Gastroesophageal sphincter (tissue), 4 donors: Measurements from ENCODE around the gene ATG2B. TPM values are rescaled to one million over a fixed set of nuclear protein-coding genes. Genes with fewer than 3 reads are reported as not detected.

Source experiments
- ATAC-seq: fragments of 150-250 bp; one replicate; pipeline ENCODE4 v1.9.1; 2016; ENCODE audit warnings: mild to moderate bottlenecking, moderate library complexity
- H3K27ac ChIP-seq, 4 donors: fragments of 200-600 bp; sonication (generic) in 3 of 4; 1 replicate in 3 of 4; 2 replicates in 1 of 4; pipeline ENCODE4 v1.5.1; 2016 to 2019
- H3K27me3 ChIP-seq: fragments of 200-600 bp; sonication (generic); one replicate; pipeline ENCODE4 v1.5.1; 2019
- H3K36me3 ChIP-seq, 2 donors: fragments of 200-600 bp; sonication (generic); one replicate each; pipeline ENCODE4 v1.5.1; 2019; ENCODE audit warnings: control low read depth in 1 of 2
- H3K4me1 ChIP-seq, 3 donors: fragments of 200-600 bp; sonication (generic); 1 replicate in 2 of 3; 2 replicates in 1 of 3; pipeline ENCODE4 v1.5.1; 2016 to 2019; ENCODE audit warnings: control low read depth in 2 of 3
- H3K4me3 ChIP-seq, 2 donors: fragments of 200-600 bp; sonication (generic); one replicate each; pipeline ENCODE4 v1.5.1; 2019; ENCODE audit warnings: mild to moderate bottlenecking in 1 of 2, moderate library complexity in 1 of 2
- H3K9me3 ChIP-seq, 3 donors: fragments of 200-600 bp; sonication (generic); one replicate each; pipeline ENCODE4 v1.5.1; 2017 to 2019; ENCODE audit warnings: control low read depth in 2 of 3
- CTCF ChIP-seq, 4 experiments: fragments of 200-600 bp in 2 of 4; fragments of 450-650 bp in 2 of 4; sonication (generic) in 1 of 4; IDR thresholded peaks; one replicate each; pipeline ENCODE4 v1.5.1; 2017 to 2019; ENCODE audit warnings: antibody characterized with exemption in 4 of 4, mild to moderate bottlenecking in 2 of 4, moderate library complexity in 2 of 4
- EP300 ChIP-seq: sonication (generic); formaldehyde crosslinking; IDR thresholded peaks from one replicate; pipeline ENCODE4 v1.6.1; 2017; ENCODE audit warnings: antibody characterized with exemption, mild to moderate bottlenecking
- POLR2A ChIP-seq, 2 donors: fragments of 450-650 bp; IDR thresholded peaks; one replicate each; pipeline ENCODE4 v1.6.1; 2017; ENCODE audit warnings: antibody characterized with exemption in 2 of 2, mild to moderate bottlenecking in 2 of 2, moderate library complexity in 1 of 2
- POLR2AphosphoS5 ChIP-seq: sonication (generic); formaldehyde crosslinking; IDR thresholded peaks from one replicate; pipeline ENCODE4 v1.6.1; 2017; ENCODE audit warnings: antibody characterized with exemption
- WGBS, 2 donors: methylation state at CpG; one replicate each; pipeline ENCODE4 v1.1.5; 2018; ENCODE audit warnings: low coverage in 1 of 2; 5-methylcytosine and 5-hydroxymethylcytosine counted together
- total RNA-seq, 4 donors: library from RNA; depleted of rRNA; stranded (reverse); fragments of >200 nt; gene quantifications; one replicate each; pipeline ENCODE4 v1.1.0, GENCODE V29; 2016

ATG2B gene
- total RNA-seq, 4 donors from 2014 or later = 18.9 to 40.5 (median 25.8) TPM

- Histone ChIP-seq H3K36me3 (no peaks in the 10 kb centered on the region), H3K9me3 (no peaks in the 10 kb centered on the region), H3K4me1 (no peaks in the 10 kb centered on the region), H3K4me3 (no peak overlapping the region), H3K27me3 (peaks cover 10% of the 10 kb centered on the region), H3K27ac (no peak overlapping the region)
- no peak for ATAC-seq
- TF ChIP-seq POLR2AphosphoS5 = no peak
- no peak for TF ChIP-seq EP300
- TF ChIP-seq POLR2A (IDR thresholded peaks at IDR 0.05) = no peak
- no peak for TF ChIP-seq CTCF (IDR thresholded peaks at IDR 0.05)
- 77 to 96% methylated on average over 3 to 4 of the region's 8 CpGs for WGBS, 2 donors
Measured at GRCh38 chr14:96398432-96398831, 35.3 kb upstream of the ATG2B start.

- H3K27me3 ChIP-seq = peaks cover 2% of the 10 kb centered on the region
- TF ChIP-seq POLR2A (IDR thresholded peaks at IDR 0.05) (no peak), CTCF (IDR thresholded peaks at IDR 0.05) (no peak), EP300 (no peak), POLR2AphosphoS5 (no peak)
- H3K4me3 ChIP-seq = no peak overlapping the region
- no peak for ATAC-seq
- WGBS, 2 donors = 82 to 90% methylated on average over 3 of the region's 7 CpGs
- no peak overlapping the region for H3K27ac ChIP-seq
- no peaks in the 10 kb centered on the region for H3K9me3 ChIP-seq
- H3K4me1 ChIP-seq = peaks cover 0 to 19% (median 4%) of the 10 kb centered on the region in 3 donors
- no peaks in the 10 kb centered on the region for H3K36me3 ChIP-seq
Measured at GRCh38 chr14:96394047-96394815, 31.1 kb upstream of the ATG2B start.

- WGBS, 2 donors = 68 to 89% methylated on average over 3 to 5 of the region's 5 CpGs
- no peaks in the 10 kb centered on the region for H3K9me3 ChIP-seq
- ATAC-seq = no peak
Measured at GRCh38 chr14:96393071-96393691, 30.0 kb upstream of the ATG2B start.

GRCh38 chr14:96391293-96392118 lies 28.4 kb upstream of the ATG2B start:
- peak overlapping the region in 3 of 4 donors; percentile 71 to 78 (median 76) for H3K27ac ChIP-seq
- peaks cover 0 to 19% (median 4%) of the 10 kb centered on the region in 3 donors for H3K4me1 ChIP-seq
- no peaks in the 10 kb centered on the region for H3K9me3 ChIP-seq
- no peaks in the 10 kb centered on the region for H3K27me3 ChIP-seq
- peak; percentile 98 for ATAC-seq
- H3K4me3 ChIP-seq = peak overlapping the region; percentile 76 to 86
- 0 to 10% methylated on average over 4 to 8 of the region's 79 CpGs for WGBS, 2 donors
- TF ChIP-seq EP300 = no peak
- TF ChIP-seq POLR2A (IDR thresholded peaks at IDR 0.05) = no peak
- TF ChIP-seq POLR2AphosphoS5 = peak; percentile 62
- H3K36me3 ChIP-seq = peaks cover 0 to 2% of the 10 kb centered on the region in 2 donors

More at GRCh38 chr14:96393071-96393691, 30.0 kb upstream of the ATG2B start:
- Histone ChIP-seq H3K36me3 (no peaks in the 10 kb centered on the region), H3K4me1 (peaks cover 0 to 19% (median 4%) of the 10 kb centered on the region in 3 donors), H3K27ac (no peak overlapping the region), H3K27me3 (no peaks in the 10 kb centered on the region), H3K4me3 (no peak overlapping the region)
- TF ChIP-seq POLR2A (IDR thresholded peaks at IDR 0.05) (no peak), CTCF (IDR thresholded peaks at IDR 0.05) (no peak), POLR2AphosphoS5 (no peak), EP300 (no peak)

- Histone ChIP-seq H3K27me3 (no peaks in the 10 kb centered on the region), H3K4me3 (peak overlapping the region; percentile 76 to 86), H3K4me1 (peaks cover 0 to 19% (median 4%) of the 10 kb centered on the region in 3 donors), H3K27ac (peak overlapping the region in 3 of 4 donors; percentile 71 to 78 (median 76)), H3K36me3 (peaks cover 0 to 8% of the 10 kb centered on the region in 2 donors), H3K9me3 (no peaks in the 10 kb centered on the region)
- 0 to 8% methylated on average over 6 to 8 of the region's 13 CpGs for whole genome bisulfite sequencing, 2 donors
- TF ChIP-seq CTCF (IDR thresholded peaks at IDR 0.05) (no peak), POLR2A (IDR thresholded peaks at IDR 0.05) (no peak), EP300 (no peak), POLR2AphosphoS5 (no peak)
- no peak for ATAC-seq
Measured at GRCh38 chr14:96390965-96391292, 27.8 kb upstream of the ATG2B start.
